HG03460 (cell line): ENCODE data around the gene PPP2R3C.
A peak's percentile ranks its signal among the peaks of the same experiment; 100 is the strongest.
"Not testable (repeated sequence)": the region's sequence is repeated elsewhere in the genome, so short reads cannot be mapped to it uniquely, and the experiment has no call there.

Experiments
- ATAC-seq: cut with Tn5 transposase; IDR thresholded peaks from one replicate; pipeline ENCODE4 v1.9.1; 2021; ENCODE audit not compliant: unreplicated experiment

The PPP2R3C gene

DNA sequence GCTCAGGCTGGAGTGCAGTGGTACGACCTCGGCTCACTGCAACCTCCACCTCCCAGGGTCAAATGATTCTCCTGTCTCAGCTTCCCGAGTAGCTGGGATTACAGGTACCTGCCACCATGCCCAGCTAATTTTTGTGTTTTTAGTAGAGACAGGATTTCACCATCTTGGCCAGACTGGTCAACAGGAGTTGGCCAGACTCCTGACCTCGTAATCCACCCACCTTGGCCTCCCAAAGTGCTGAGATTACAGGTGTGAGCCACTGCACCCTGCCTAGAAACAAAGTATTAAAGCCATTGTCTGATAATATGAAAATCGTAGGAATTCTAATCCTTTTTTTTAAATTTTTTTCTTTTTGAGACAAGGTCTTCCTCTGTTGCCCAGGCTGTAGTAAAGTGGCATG, 56.1 kb downstream of the PPP2R3C start:
- ATAC-seq = not testable (repeated sequence)

DNA sequence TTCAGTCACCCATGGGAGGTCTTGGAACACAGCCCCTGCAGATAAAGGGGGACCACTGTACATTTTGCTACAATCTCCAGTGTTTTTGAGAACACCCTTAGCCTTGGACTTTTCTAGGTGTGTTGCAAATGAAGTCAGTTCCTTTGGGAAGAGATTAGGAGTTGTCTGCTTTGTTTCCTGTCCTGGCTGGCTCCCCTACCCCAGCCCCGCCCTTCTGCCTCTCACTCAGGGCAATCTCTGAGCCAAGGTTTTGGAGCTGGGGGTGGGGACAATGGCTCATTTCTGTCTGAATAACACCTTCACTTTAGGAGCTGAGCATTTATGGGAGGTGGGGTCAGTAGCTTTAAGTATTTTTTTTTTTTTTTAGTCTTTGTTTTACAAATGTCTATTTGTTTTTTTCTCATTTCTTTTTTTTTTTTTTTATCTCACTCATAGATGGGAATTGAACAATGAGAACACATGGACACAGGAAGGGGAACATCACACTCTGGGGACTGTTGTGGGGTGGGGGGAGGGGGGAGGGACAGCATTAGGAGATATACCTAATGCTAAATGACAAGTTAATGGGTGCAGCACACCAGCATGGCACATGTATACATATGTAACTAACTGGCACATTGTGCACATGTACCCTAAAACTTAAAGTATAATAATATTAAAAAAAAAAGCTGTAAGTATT, 60.5 kb downstream of the PPP2R3C start:
- not testable (repeated sequence) for ATAC-seq

DNA sequence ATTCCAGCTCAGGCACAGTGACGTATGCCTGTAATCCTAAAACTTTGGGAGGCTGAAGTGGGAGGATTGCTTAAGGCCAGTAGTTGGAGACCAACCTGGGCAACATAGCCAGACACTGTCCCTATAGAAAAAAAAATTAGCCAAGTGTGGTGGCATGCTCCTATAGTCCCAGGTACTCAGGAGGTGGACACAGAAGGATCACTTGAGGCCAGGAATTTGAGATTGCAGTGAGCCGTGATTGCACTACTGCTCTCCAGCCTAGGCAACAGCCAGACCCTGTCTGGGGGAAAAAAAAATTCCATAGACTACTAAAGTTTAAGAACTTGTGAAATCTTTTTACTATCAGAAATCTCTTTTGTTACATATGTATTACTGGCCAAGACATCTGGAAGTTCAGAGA, 69.2 kb downstream of the PPP2R3C start:
- ATAC-seq = no peak

DNA sequence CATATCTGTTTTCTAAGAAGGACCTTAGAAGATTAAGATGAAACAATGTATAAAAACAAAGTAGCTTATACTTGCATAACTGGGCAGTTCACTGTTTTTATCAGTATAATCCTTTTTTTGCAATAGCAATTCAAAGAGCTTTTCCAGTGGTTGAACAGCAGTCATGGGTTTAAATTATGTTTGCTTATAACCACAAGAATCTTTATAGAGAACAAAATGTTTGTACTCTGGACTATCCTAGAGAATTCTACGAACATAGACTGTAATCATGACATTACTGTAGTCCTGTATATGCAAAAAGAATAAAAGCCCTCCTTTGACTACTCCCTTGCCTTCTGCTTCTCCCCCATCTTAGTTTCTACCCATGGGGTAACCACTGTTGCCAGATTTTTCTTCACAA, 70.0 kb downstream of the PPP2R3C start:
- ATAC-seq = no peak

DNA sequence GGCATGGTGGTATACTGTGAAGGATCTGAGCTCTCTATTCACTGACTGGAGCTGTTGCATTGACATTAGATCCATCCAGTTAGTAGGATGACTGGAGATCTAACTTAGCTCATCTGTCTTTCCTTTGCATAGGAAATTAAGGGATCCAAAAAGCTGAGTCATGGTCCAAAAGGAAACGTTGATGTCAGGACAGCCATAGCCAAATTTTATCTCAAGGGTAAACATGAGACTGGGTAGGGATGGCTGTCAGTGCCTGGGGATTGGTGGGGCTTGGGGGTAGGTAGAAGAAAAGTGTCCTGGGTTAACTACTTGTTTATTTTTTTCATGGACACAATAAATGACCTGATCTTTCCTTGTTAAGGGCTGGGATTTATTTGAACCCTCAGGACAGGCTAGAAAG, 71.1 kb downstream of the PPP2R3C start:
- no peak for ATAC-seq

DNA sequence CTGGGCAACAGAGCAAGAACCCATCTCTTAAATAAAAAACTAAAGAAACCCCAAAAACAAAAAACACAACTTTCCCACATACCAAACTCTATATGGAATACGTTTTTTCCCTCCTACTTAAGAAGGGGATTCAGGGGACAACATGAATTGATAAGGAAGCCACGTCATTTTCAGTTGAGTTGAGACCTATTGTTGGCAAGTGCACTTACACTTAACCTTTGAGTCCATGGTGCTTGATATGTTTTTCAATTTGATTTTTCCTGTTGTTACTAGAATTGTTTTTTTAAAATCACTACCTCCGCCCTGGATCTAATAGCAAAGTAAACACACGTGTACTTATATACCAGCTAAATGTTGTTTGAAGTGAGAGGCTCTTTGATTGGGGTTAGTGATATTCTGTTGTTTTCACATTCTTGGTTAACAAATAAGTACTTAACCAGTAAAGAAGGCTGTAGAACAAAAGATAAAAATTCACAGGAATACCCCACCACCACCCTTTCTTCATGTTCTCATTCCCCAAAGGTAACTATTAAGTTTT, 73.7 kb downstream of the PPP2R3C start:
- no peak for ATAC-seq

DNA sequence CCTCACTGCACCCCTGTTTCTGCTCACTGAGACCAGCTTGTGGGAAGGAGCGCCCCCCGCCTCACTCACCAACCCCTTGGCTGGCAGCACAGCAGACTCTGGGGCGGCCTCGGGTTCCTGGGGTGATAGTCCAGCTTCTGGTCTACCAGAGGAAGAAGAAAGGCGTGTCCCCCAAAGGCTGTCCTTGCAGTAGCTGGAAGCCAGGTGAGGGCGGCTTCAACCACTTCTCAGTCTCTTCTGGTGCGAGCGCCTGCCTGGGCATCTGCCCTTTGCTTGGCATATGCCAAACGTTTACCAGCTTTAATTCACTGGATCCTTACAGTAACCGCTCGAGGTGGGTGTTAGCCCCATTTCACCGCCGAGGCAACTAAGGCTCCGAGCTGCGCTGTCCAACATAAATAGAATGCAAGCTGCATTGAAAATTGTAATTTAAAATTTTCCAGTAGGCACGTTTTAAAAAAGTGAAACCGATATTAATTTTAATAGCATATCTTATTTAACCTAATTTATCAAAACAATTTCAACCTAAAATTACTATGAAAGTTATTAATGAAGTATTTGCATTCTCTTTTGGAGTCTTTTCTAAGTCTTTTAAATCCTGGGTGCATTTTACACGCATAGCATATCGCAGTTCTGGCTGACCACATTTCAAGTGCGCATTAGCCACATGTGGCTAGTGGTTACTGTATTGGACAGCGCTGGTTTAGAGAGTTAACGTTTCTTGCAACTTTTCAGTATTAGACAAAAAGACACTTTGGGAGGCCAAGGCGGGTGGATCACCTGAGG, 74.8 kb downstream of the PPP2R3C start:
- peak; percentile 30 for ATAC-seq

DNA sequence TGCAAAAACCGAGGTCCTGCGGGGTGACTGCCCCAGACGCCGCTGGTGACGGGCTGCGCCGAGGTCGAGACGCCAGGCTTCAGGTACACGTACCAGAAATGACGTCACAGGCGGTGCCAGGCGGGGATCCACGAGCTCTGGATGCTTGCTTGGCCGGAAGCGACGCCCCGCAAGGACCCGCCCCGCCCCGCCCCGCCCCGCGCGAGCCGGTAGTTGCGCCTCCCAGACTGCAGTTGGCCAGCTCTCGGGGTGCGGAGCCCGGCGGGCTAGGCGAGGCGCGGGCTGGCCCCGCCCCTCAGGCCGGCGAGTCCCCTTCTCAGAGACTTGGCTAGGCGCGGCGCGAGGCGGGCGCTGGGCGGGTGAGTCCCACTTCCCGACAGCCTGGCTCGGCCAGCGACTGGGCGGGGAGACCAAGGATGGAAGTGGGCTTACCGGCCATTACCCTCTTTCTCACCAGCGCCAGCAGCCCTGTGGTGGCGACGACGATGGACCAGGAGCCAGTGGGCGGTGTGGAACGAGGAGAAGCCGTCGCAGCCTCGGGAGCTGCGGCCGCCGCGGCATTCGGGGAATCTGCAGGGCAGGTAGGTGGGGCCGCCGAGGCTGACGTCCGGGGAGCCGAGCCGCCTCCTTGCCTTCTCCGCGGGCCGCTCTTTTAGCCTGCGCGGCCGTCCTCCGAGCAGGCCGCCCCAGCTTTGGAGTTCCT, 75.6 kb downstream of the PPP2R3C start, which contains the start of gene FAM177A1:
Gene FAM177A1 (plus strand): TSS at position 225 of the 703 bp plus-strand sequence. CDS start 192 bp downstream, at position 417.
- ATAC-seq = peak; percentile 93

DNA sequence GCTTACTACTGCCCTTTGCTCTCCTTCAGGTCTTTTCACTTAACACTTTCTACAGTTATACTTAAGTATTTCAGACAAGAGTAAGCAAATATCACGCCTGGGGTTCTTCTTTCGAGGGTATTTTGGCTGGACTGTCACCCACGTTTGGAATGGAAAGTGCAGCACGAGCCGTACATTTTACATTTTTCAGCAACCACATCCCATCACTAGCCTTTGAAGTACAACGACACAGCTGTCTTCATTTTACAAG, 76.1 kb downstream of the PPP2R3C start:
- no peak for ATAC-seq

DNA sequence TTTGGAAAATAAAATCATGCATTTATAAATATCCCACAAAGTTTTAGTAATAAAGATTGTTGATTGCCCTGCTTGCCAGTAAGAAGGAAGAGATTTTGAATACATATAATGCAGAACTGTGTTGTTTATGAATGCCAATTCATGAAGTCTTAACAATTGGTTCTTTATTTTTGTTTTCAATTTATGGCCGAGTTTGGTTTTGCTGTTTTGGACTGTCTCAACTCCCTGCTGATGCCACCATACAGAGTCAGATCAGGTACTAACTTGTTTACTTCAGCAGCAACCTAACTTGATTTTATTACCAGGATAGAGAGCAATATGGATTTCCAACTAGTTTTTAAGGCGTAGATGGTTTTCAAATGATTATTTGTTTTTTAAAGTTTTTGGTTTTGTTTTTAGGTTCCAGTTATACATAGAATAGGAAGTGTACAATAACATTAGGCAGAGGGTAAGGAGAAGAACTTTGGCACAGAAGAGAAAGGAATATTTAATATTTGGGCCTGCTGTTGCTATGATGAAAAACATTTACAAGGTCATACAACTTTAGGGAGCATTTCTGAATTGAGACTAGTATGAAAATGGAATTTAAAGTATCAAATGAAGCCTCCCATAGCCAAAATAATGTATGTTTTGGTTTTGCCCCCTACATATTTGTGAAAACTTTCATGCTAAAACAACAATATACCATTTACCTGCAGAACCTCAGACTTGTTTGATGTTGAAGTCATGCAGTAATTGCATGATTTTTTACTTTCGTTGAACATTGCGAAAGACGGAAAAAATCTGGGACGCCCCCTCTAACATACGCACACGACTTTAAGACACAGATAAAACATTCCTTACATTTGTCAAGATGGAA, 76.6 kb downstream of the PPP2R3C start:
- ATAC-seq = no peak

DNA sequence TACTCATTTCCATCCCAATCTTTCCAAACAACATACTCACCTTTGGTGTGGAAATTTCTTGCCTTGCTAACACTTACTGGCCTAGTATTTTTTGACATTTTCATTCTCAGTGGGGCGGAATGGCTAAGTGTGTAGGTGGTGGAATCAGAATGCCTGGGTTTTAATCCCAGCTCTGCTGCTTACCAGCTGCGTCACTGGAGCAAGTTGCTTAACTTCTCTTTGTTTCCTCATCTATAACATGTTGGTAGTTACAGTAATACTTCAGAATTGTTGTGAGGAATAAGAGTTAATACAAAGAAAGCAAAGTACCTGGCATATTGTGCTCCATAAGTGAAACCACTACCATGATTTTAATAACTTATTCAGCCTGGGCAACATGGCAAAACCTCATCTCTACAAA, 78.7 kb downstream of the PPP2R3C start:
- no peak for ATAC-seq

DNA sequence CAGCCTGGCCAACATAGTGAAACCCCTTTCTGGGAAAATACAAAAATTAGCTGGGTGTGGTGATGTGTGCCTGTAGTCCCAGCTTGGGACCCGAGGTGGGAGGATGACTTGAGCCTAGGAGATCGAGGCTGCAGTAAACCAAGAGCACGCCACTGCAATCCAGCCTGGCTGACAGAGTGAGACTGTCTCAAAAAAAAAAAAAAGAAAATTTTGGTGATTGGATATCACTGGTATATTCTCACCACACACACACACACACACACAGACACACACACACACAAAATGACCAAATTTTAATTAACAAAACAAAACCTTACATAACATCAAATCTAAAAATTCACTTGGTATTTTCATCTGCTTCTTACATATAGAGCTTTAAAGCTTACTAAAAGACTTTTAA, 79.2 kb downstream of the PPP2R3C start:
- no peak for ATAC-seq

DNA sequence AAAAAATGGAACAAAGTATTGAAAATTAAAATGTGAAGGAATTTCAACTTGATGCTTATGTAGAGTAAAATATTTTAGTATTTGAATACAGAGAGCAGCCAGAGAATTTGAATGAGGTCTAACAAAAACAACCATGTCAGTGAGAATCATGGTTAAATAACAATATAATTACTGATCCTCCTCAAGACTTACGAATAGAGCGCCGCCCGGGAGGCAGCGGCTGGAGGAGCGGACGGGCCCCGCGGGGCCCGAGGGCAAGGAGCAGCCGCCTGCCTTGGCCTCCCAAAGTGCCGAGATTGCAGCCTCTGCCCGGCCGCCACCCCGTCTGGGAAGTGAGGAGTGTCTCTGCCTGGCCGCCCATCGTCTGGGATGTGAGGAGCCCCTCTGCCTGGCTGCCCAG, 83.5 kb downstream of the PPP2R3C start:
- not testable (repeated sequence) for ATAC-seq
